Endodermal cell (in vitro differentiated cells): ENCODE data around the gene LRP2BP. TPM values are rescaled to one million over a fixed set of nuclear protein-coding genes. Genes with fewer than 3 reads are reported as not detected.

ENCODE experiments used
- DNase-seq: peaks from one replicate; pipeline ENCODE4 v3.0.0-alpha.2; 2017
- H3K27ac ChIP-seq: 2 replicates; pipeline ENCODE4 v1.5.1; 2013; ENCODE audit warnings: mild to moderate bottlenecking, low read depth, low read length, moderate library complexity
- H3K27me3 ChIP-seq: 2 replicates; pipeline ENCODE4 v1.6.1; 2013; ENCODE audit warnings: mild to moderate bottlenecking, low read length, moderate library complexity; ENCODE audit not compliant: insufficient read depth, control insufficient read depth, poor library complexity, severe bottlenecking
- H3K36me3 ChIP-seq: 2 replicates; pipeline ENCODE4 v1.7.0; 2013; ENCODE audit warnings: mild to moderate bottlenecking, low read length, moderate library complexity; ENCODE audit not compliant: control insufficient read depth, insufficient read depth
- H3K4me1 ChIP-seq: one replicate; pipeline ENCODE4 v1.7.0; 2013; ENCODE audit warnings: low read length; ENCODE audit not compliant: control insufficient read depth, insufficient read depth
- H3K4me3 ChIP-seq: 2 replicates; pipeline ENCODE4 v1.5.1; 2013; ENCODE audit warnings: mild to moderate bottlenecking, low read length, moderate library complexity
- H3K9ac ChIP-seq: 2 replicates; pipeline ENCODE4 v1.6.1; 2013; ENCODE audit warnings: mild to moderate bottlenecking, low read length, moderate library complexity; ENCODE audit not compliant: poor library complexity, severe bottlenecking; ENCODE audit errors: extremely low read depth
- H3K9me3 ChIP-seq: 2 replicates; pipeline ENCODE4 v1.6.1; 2013; ENCODE audit warnings: mild to moderate bottlenecking, low read length, moderate library complexity; ENCODE audit not compliant: control insufficient read depth
- H3K27ac Mint-ChIP-seq: 2 replicates; pipeline ENCODE4 v1.8.0; 2020; ENCODE audit warnings: mixed read lengths
- H3K27me3 Mint-ChIP-seq: 2 replicates; pipeline ENCODE4 v1.8.0; 2021; ENCODE audit warnings: mild to moderate bottlenecking, mixed read lengths; ENCODE audit not compliant: insufficient read depth
- H3K36me3 Mint-ChIP-seq: 2 replicates; pipeline ENCODE4 v1.8.0; 2020; ENCODE audit warnings: low read depth, mixed read lengths
- H3K4me1 Mint-ChIP-seq: 2 replicates; pipeline ENCODE4 v1.8.0; 2020; ENCODE audit warnings: mixed read lengths
- H3K4me3 Mint-ChIP-seq: 2 replicates; pipeline ENCODE4 v1.8.0; 2020; ENCODE audit warnings: mild to moderate bottlenecking, moderate library complexity, mixed read lengths
- H3K9me3 Mint-ChIP-seq: 2 replicates; pipeline ENCODE4 v1.8.0; 2020; ENCODE audit warnings: mild to moderate bottlenecking, mixed read lengths
- WGBS, 2 experiments: methylation state at CpG; one replicate each; pipeline versions ENCODE4 v1.1.5 to v1.1.7; 2013; ENCODE audit warnings: missing lambda C conversion rate in 2 of 2, mixed read lengths in 1 of 2; ENCODE audit not compliant: insufficient coverage in 1 of 2, insufficient read length in 1 of 2; 5-methylcytosine and 5-hydroxymethylcytosine counted together
- total RNA-seq, 2 donors: library from RNA; stranded (reverse); fragmentation: NEBNext Ultra II Directional in 1 of 2; extraction: Animal tissue kit (Norgen Biotek cat#: 25700) in 1 of 2; gene quantifications; 2 replicates in 1 of 2; 3 replicates in 1 of 2; pipeline ENCODE4 v1.2.1, GENCODE V29; 2021
- TF ChIP-seq, protein P1 (sequence below): fragments of 200-600 bp; sonication (generic); conservative IDR thresholded peaks from 2 replicates; pipeline ENCODE4 v1.5.0; 2021; ENCODE audit warnings: antibody characterized with exemption, mild to moderate bottlenecking

Gene LRP2BP
- total RNA-seq, 2 donors from 2014 or later, result 0.15 TPM; not detected in 1

DNA sequence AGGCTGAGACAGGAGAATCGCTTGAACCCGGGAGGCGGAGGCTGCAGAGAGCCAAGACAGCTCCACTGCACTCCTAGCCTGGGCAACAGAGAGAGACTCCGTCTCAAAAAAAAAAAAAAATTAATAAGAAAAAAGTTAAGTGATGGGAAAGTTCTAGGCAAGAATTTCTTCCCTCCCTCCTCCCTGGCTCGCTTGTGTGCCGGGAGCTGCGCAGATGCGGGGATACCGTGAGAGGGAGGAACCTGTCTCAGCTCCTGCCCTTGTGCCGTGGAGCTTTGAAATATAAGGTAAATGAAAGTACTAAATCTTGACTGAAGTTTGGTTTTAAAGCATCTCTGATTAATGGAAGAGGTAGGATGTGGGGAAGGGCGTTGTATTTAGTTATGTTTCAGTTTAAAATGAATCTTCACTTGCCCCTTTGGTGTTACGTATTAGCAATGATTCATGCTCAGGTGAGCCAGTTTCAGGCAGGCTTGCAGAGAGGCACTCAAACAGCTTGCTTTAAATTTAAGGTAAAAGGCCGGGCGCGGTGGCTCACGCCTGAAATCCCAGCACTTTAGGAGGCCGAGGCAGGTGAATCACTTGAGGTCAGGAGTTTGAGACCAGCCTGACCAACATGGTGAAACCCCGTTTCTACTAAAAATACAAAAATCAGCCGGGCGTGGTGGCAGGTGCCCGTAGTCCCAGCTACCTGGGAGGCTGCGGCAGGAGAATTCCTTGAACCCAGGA lies 31.4 kb upstream of the LRP2BP start:
- H3K4me3 Mint-ChIP-seq, result peak overlapping the region; percentile 88
- TF ChIP-seq, protein P1, sequence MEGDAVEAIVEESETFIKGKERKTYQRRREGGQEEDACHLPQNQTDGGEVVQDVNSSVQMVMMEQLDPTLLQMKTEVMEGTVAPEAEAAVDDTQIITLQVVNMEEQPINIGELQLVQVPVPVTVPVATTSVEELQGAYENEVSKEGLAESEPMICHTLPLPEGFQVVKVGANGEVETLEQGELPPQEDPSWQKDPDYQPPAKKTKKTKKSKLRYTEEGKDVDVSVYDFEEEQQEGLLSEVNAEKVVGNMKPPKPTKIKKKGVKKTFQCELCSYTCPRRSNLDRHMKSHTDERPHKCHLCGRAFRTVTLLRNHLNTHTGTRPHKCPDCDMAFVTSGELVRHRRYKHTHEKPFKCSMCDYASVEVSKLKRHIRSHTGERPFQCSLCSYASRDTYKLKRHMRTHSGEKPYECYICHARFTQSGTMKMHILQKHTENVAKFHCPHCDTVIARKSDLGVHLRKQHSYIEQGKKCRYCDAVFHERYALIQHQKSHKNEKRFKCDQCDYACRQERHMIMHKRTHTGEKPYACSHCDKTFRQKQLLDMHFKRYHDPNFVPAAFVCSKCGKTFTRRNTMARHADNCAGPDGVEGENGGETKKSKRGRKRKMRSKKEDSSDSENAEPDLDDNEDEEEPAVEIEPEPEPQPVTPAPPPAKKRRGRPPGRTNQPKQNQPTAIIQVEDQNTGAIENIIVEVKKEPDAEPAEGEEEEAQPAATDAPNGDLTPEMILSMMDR, result no peak
- peaks cover 7% of the 10 kb centered on the region for H3K4me1 Mint-ChIP-seq
- Histone ChIP-seq H3K4me1 (no peaks in the 10 kb centered on the region), H3K4me3 (no peak overlapping the region), H3K27me3 (no peaks in the 10 kb centered on the region), H3K9ac (no peak overlapping the region), H3K9me3 (no peaks in the 10 kb centered on the region), H3K27ac (no peak overlapping the region), H3K36me3 (no peaks in the 10 kb centered on the region)
- H3K9me3 Mint-ChIP-seq, result no peaks in the 10 kb centered on the region
- no peak overlapping the region for H3K27ac Mint-ChIP-seq
- no peak for DNase-seq
- H3K36me3 Mint-ChIP-seq, result no peaks in the 10 kb centered on the region
- WGBS, 2 experiments, result 92% methylated on average over 15 to 22 of the region's 22 CpGs
- peaks cover 8% of the 10 kb centered on the region for H3K27me3 Mint-ChIP-seq

DNA sequence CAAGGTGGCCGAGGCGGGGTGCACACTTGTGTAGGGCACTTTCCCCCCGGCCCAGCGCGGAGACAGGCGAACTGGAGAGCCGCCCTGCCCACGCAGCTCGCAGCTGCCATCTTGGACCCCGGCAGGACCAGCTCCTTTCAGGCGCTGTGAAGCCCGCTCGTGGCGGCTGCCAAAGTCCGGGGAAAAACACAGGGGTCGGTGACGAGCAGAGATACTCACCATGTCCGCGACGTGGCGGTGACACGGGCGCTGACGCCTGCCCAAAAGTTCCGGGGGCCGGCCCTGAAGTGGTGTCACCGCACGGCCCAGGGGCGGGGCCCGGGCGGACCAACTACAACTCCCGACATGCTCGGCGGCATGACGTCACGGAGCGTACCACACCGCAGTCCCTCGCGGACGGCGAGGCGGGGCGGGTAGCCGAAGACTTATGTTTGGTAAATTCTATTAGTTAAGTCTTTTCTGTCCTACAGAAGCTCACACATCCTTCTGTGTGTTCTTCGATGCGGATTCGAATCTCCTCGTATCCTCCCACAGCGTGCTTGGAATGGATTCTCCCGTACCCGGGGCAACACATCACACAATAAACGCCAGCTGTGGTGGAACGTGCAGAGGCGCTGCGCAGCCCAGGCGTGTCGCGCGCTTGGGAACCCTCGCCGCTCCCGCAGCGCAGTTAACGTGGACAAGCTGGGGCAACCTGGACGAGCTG lies 30.1 kb upstream of the LRP2BP start, which contains the start of gene UFSP2:
Gene UFSP2, minus strand, starts transcription at position 318 of the 706 bp plus-strand sequence. Its CDS starts 96 bp downstream, at position 222.
- Mint-ChIP-seq H3K36me3 (no peaks in the 10 kb centered on the region), H3K4me3 (peak within 1 kb of the TSS; percentile 88), H3K27me3 (peaks cover 8% of the 10 kb centered on the region), H3K4me1 (peaks cover 19% of the 10 kb centered on the region), H3K9me3 (no peaks in the 10 kb centered on the region), H3K27ac (peak within 1 kb of the TSS; percentile 100)
- peak within 1 kb of the TSS; percentile 100 for H3K27ac ChIP-seq
- H3K36me3 ChIP-seq, result no peaks in the 10 kb centered on the region
- DNase-seq, result peak; percentile 93
- no peaks in the 10 kb centered on the region for H3K27me3 ChIP-seq
- peak within 1 kb of the TSS; percentile 98 for H3K4me3 ChIP-seq
- H3K9ac ChIP-seq, result peak within 1 kb of the TSS; percentile 100
- no peaks in the 10 kb centered on the region for H3K9me3 ChIP-seq
- TF ChIP-seq, protein P1, result no peak
- peaks cover 7% of the 10 kb centered on the region for H3K4me1 ChIP-seq
- 0% methylated on average over 27 to 66 of the region's 66 CpGs for WGBS, 2 experiments

DNA sequence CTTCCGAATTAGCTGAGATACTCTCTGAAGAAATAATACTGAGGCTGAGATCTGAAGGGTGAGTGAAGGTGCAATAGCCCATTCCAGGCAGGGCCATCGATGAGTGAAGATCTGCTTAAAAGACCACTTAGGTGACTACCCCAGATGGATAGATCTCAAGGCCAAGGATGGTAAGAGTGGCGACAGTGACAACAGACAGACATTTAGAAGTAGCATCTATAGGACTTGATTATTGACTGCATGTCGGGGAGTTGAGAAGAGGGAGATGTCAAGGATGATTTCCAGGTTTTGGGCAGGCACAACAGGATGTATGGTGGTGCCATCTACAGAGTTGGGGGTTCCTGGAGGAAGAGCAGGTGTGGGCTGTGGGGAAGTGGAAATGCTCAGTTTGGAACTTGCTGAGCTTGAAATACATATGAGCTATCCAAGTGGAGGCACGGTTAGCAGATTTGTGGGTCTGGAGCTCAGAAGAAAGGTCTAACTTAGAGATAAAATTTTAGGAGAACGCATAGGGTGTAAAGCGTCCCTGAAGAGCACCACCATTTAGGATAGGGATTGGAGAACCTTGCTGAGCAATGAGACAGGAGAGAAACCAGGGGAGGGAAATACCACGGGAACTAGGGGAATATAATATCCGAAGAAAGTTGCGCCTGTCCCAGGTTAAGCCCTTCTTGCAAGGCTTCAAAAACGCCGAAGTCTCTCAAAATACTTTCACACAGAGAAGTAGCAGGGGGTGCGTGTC lies 29.4 kb upstream of the LRP2BP start:
- Histone ChIP-seq H3K9me3 (no peaks in the 10 kb centered on the region), H3K27me3 (no peaks in the 10 kb centered on the region), H3K4me1 (peaks cover 12% of the 10 kb centered on the region), H3K27ac (peak overlapping the region; percentile 100), H3K9ac (peak overlapping the region; percentile 100), H3K36me3 (no peaks in the 10 kb centered on the region), H3K4me3 (peak overlapping the region; percentile 98)
- 25 to 29% methylated on average over 9 to 13 of the region's 13 CpGs for WGBS, 2 experiments
- Mint-ChIP-seq H3K27ac (peak overlapping the region; percentile 100), H3K4me1 (peaks cover 22% of the 10 kb centered on the region), H3K27me3 (peaks cover 8% of the 10 kb centered on the region), H3K9me3 (no peaks in the 10 kb centered on the region), H3K4me3 (peak overlapping the region; percentile 88), H3K36me3 (no peaks in the 10 kb centered on the region)
- TF ChIP-seq, protein P1, result no peak
- peak; percentile 48 for DNase-seq
